Left colon (tissue), 2 donors: Measurements from ENCODE around the gene NTNG2. TPM values are rescaled to one million over a fixed set of nuclear protein-coding genes. Genes with fewer than 3 reads are reported as not detected.
A peak's percentile ranks its signal among the peaks of the same experiment; 100 is the strongest.

ENCODE experiments used
- ATAC-seq: fragments of 200-7000 bp; cut with Tn5 transposase; one replicate; pipeline ENCODE4 v1.9.1; 2020; ENCODE audit warnings: mild to moderate bottlenecking, moderate library complexity
- DNase-seq, 2 donors: peaks; one replicate each; pipeline ENCODE4 v3.0.0-alpha.2; 2020
- intact Hi-C, 2 donors: fragments of 100-400 bp; cut with DNase I in 1 of 2; cut with micrococcal nuclease in 1 of 2; formaldehyde crosslinking; loops; one replicate each; pipeline versions ENCODE4 v1.11.2 to v1.14.0; 2022; cut with DNase I, micrococcal nuclease
- total RNA-seq, 2 donors: library from RNA; stranded (reverse); fragmentation: NEBNext Ultra II Directional; extraction: Animal tissue kit (Norgen Biotek cat#: 25700); gene quantifications; one replicate each; pipeline ENCODE4 v1.2.1, GENCODE V29; 2021
- donor health status: DM: no; HTN: no; CAD: no.
- donor health status: DM: yes; HTN: yes; CAD: no.

NTNG2 gene
- total RNA-seq, 2 donors from 2014 or later: 0.75 to 1.1 TPM

GRCh38 chr9:132221941-132222340, 60.1 kb downstream of the NTNG2 start:
- intact Hi-C loops: no loop called here
- no peak for DNase-seq
- ATAC-seq: no peak

- DNase-seq: no peak
- intact Hi-C loops: no loop called here
- ATAC-seq: no peak
These were observed 62.8 kb downstream of the NTNG2 start for GRCh38 chr9:132224645-132225044.

- DNase-seq (no peak), ATAC-seq (no peak)
- intact Hi-C loops: no loop called here
These were observed 64.9 kb downstream of the NTNG2 start for GRCh38 chr9:132226571-132227430.

DNA sequence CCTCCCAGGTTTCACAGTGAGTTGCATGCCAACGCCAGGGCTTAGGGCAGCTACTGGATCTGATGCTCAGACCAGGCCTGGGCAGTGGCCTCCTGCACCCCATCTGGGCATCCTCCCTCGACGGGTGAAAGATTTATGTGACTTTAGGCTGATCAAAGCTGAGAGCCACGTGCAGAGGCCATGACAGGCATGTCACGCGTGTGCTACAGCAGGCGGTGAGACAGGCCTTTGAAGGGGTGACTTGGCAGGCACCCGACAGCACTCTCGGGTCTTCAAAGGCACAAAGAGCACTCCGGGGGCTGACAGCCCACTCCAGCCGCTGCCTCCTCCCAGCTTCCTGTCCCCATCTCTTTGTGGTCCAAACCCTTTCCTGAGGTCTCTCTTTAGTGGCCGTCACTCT, 66.2 kb downstream of the NTNG2 start:
- ATAC-seq: no peak
- intact Hi-C loops: no loop called here
- DNase-seq: no peak

DNA sequence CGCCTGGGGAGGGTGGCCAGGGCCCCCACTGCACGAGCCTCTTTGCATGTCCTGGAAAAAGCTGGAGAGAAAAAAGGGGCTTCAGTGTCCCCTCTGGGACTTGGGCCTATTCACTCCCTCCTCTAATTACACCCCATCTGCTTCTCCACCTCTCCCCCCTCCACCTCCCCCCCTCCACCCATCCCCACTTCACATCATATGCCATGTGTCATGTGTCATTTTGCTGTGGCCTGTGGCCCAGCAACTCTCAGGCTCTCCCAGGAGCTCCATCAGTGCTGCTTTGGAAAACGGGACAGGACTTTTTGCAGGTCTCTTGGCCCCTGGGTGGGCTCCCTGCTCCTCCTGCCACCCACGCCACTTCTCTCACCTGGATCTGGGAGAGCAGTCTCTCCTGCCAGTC, 68.7 kb downstream of the NTNG2 start:
- intact Hi-C loops: loop anchor here (10.0 kb wide), 2 partner anchors 56 to 466 kb away; no protein-coding TSS in a partner anchor
- DNase-seq (no peak), ATAC-seq (no peak)

GRCh38 chr9:132231019-132231701, 69.3 kb downstream of the NTNG2 start:
- intact Hi-C loops: loop anchor here (10.0 kb wide), 2 partner anchors 56 to 466 kb away; no protein-coding TSS in a partner anchor
- DNase-seq (no peak), ATAC-seq (no peak)

DNA sequence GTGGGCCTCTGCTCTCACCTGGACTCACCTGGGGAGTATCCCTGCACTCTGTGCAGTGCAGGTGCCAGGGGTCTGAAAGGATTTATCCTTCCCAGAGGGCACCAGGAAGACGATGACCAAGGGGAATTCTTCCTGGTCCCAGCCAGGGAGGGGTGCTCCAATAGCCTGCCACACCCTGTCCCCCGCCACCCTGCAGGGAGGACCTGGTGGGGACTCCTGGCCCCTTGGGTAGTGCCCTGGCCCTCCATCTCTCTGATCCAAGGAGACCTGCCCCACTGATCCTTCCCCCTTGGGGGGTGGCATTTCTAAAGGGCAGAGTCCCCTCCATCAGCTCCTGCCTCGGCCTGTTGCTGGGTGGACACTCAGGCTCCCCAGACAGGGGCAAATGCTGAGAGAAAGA, 70.7 kb downstream of the NTNG2 start:
- no peak for ATAC-seq
- intact Hi-C loops: loop anchor here (10.0 kb wide), 2 partner anchors 58 to 468 kb away; no protein-coding TSS in a partner anchor

DNA sequence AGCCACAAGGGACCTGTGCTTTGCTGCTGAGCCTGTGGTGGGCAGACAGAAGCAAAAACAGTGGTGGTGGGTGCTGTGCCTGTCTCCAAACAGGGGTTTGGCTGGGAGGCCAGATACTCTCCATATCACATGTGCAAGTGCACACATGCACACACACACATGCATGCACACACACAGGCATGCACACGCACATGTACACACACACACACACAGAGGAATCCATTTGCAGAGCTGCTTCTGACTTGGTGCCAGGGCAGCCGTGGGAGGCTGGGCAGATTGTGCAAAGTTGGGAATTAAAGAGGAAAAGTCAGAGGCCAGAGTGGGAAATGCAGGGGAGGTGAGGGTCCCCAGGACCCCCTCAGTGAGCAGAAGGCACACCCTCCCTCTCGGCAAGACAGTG, 71.3 kb downstream of the NTNG2 start:
- intact Hi-C loops: loop anchor here (10.0 kb wide), 2 partner anchors 58 to 468 kb away; no protein-coding TSS in a partner anchor
- no peak for ATAC-seq
- no peak for DNase-seq

More for the DNA sequence above, 70.7 kb downstream of the NTNG2 start:
- DNase-seq: no peak

- ATAC-seq: no peak
- no peak for DNase-seq
- intact Hi-C loops: loop anchor here (10.0 kb wide), 2 partner anchors 60 to 470 kb away; no protein-coding TSS in a partner anchor
These were observed 72.7 kb downstream of the NTNG2 start for GRCh38 chr9:132234535-132234934.

DNA sequence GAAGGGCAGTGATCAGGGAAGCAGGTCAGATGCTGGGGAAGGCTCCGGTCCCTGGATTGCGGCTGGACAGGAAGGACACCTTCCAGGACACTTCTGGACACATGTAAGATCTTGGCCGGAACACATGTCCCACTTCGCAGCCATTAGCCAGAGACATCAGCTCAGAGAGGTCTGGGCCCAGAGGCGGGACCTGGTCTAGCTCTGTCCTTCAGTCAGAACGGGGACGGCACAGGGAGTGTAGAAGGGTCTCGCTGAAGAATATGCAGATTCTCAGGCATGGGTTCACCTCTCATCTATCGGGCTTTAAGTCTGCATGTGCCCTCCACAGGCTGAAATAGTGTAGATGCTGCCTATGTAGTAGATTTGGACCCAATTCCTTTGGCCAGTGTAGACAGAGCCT, 73.3 kb downstream of the NTNG2 start:
- intact Hi-C loops: loop anchor here (5.0 to 10.0 kb wide), 3 partner anchors 60 to 473 kb away; no protein-coding TSS in a partner anchor
- no peak for DNase-seq
- no peak for ATAC-seq

DNA sequence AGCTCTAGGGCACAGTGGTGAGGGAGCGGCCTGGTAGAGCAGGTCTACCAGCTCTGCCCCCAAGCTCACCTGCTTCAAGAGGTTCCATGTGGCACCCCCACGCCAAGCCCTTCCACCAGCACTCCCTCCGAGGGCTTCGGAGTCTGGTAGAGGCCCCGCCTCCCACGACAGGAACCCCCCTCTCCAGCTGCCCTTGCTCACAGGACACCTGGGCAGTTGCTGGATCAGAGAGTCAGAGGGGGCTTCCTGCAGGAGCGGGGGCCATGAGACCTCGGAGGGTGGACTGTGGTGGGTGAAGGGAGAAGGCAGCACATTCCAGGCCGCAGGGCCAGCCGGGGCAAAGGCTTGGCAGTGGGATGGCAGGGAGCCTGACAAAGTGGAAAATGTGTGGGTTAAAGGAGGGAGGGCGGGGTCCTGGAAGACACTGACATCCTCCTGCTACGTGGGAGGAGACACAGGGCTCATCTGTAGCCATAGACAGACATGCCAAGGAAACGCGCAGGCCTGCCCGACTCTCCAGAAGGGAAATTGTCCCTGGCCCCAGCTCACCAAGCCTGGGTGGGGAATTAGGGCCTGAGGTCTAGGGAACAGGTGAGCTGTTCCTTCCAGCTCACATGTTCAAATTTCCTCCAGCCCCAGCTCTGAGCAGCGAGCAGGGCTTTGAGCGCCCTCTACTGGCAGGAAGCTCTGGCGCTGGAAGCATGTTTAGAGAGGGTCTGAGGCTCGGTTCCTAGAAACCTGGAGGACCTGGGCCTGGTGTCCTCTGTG, 74.2 kb downstream of the NTNG2 start:
- DNase-seq (peak in 1 of 2 donors; percentile 85), ATAC-seq (no peak)
- intact Hi-C loops: loop anchor here (5.0 to 10.0 kb wide), 3 partner anchors 61 to 474 kb away; no protein-coding TSS in a partner anchor

DNA sequence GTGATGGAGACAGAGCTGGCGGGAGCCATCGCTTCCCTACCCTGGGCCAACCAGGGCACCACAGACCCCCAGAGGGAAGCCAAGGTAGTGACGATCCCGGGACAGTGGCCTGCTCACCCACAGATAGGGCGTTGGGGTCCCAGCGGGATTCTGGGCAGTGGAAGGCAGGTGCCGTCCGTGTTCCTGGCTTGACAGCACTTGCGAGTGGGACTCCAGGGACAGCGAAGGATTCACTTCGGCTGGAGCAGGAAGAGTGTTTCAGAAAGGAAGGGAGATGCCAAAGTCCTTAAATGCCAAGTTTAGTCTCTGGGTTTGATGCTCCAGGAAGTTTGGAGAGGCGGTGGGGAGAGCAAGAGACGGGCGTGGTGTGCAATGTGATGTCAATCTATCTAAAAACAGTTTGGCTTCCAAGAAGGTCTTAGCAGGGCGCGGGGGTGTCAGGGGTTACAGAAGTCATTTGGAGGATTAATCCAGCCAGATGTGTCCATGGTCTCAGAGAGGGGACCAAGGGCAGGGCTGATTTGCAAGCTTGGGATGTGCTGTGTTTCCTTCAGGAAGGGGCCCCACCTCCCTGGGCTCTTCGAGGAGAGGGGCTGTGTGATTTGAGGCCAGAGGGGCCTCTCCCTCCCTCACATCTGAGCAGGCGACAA, 74.9 kb downstream of the NTNG2 start:
- DNase-seq: no peak
- no peak for ATAC-seq
- intact Hi-C loops: loop anchor here (5.0 to 10.0 kb wide), 3 partner anchors 62 to 474 kb away; no protein-coding TSS in a partner anchor

- no peak for DNase-seq
- intact Hi-C loops: loop anchor here (5.0 to 10.0 kb wide), 3 partner anchors 63 to 475 kb away; no protein-coding TSS in a partner anchor
These were observed 75.6 kb downstream of the NTNG2 start for GRCh38 chr9:132237481-132237880.

GRCh38 chr9:132238026-132238972, 76.4 kb downstream of the NTNG2 start:
- ATAC-seq (no peak), DNase-seq (no peak)
- intact Hi-C loops: loop anchor here (5.0 to 10.0 kb wide), 3 partner anchors 63 to 476 kb away; no protein-coding TSS in a partner anchor

More at GRCh38 chr9:132237481-132237880, 75.6 kb downstream of the NTNG2 start:
- no peak for ATAC-seq

- no peak for DNase-seq
- no peak for ATAC-seq
- intact Hi-C loops: loop anchor here (5.0 to 10.0 kb wide), 3 partner anchors 64 to 477 kb away; no protein-coding TSS in a partner anchor
These were observed 77.1 kb downstream of the NTNG2 start for GRCh38 chr9:132238992-132239391.

- DNase-seq (no peak), ATAC-seq (no peak)
- intact Hi-C loops: loop anchor here (5.0 to 10.0 kb wide), 3 partner anchors 65 to 477 kb away; no protein-coding TSS in a partner anchor
These were observed 77.7 kb downstream of the NTNG2 start for GRCh38 chr9:132239518-132239917.
